CD8-positive, alpha-beta memory T cell (primary cell): ENCODE data around the gene OR51G2. TPM values are rescaled to one million over a fixed set of nuclear protein-coding genes. Genes with fewer than 3 reads are reported as not detected.

ENCODE experiments used
- CTCF ChIA-PET: fragments of 350-600 bp; sonication (Branson Sonifier 250); formaldehyde crosslinking; loops from one replicate; lab custom pipeline; 2021; ENCODE audit warnings: antibody characterized with exemption; lab: Charles Lee
- POLR2A ChIA-PET: fragments of 350-600 bp; sonication (Branson Sonifier 250); formaldehyde crosslinking; loops from one replicate; lab custom pipeline; 2021; ENCODE audit warnings: antibody characterized with exemption; lab: Charles Lee
- DNase-seq, 5 donors: peaks; one replicate each; pipeline versions ENCODE4 v3.0.0 to v3.0.0-alpha.2; 2020 to 2022; ENCODE audit warnings: mixed read lengths in 1 of 5
- H3K27ac ChIP-seq: one replicate; pipeline ENCODE4 v1.7.0; 2013; ENCODE audit warnings: low read depth, mild to moderate bottlenecking, low read length, moderate library complexity
- H3K27me3 ChIP-seq: 2 replicates; pipeline ENCODE4 v1.7.0; 2013; ENCODE audit warnings: low read length, mild to moderate bottlenecking; ENCODE audit not compliant: insufficient read depth, poor library complexity, severe bottlenecking
- H3K36me3 ChIP-seq: 2 replicates; pipeline ENCODE4 v1.7.0; 2013; ENCODE audit warnings: mild to moderate bottlenecking, low read length, moderate library complexity; ENCODE audit not compliant: insufficient read depth
- H3K4me1 ChIP-seq: 2 replicates; pipeline ENCODE4 v1.7.0; 2013; ENCODE audit warnings: mild to moderate bottlenecking, low read length, moderate library complexity; ENCODE audit not compliant: insufficient read depth
- H3K4me3 ChIP-seq: 2 replicates; pipeline ENCODE4 v1.7.0; 2013; ENCODE audit warnings: mild to moderate bottlenecking, low read length
- H3K9me3 ChIP-seq: 2 replicates; pipeline ENCODE4 v1.7.0; 2013; ENCODE audit warnings: mild to moderate bottlenecking, low read length
- H3K27ac Mint-ChIP-seq, 8 donors: one replicate each; pipeline ENCODE4 v1.8.0; 2020 to 2021; ENCODE audit warnings: mixed read lengths in 8 of 8, mild to moderate bottlenecking in 6 of 8, inconsistent platforms in 3 of 8, moderate library complexity in 3 of 8
- H3K27me3 Mint-ChIP-seq, 2 donors: one replicate each; pipeline ENCODE4 v1.8.0; 2020 to 2021; ENCODE audit warnings: mixed read lengths in 2 of 2, mild to moderate bottlenecking in 1 of 2, moderate library complexity in 1 of 2
- H3K36me3 Mint-ChIP-seq, 3 donors: one replicate each; pipeline ENCODE4 v1.8.0; 2020 to 2021; ENCODE audit warnings: mixed read lengths in 3 of 3, inconsistent platforms in 1 of 3, mild to moderate bottlenecking in 1 of 3
- H3K4me1 Mint-ChIP-seq, 3 donors: one replicate each; pipeline ENCODE4 v1.8.0; 2020 to 2021; ENCODE audit warnings: mixed read lengths in 3 of 3, inconsistent platforms in 1 of 3, mild to moderate bottlenecking in 1 of 3
- H3K4me3 Mint-ChIP-seq, 7 donors: one replicate each; pipeline ENCODE4 v1.8.0; 2020 to 2021; ENCODE audit warnings: mixed read lengths in 7 of 7, mild to moderate bottlenecking in 6 of 7, moderate library complexity in 4 of 7, inconsistent platforms in 2 of 7
- H3K9me3 Mint-ChIP-seq, 5 donors: one replicate each; pipeline ENCODE4 v1.8.0; 2020 to 2022; ENCODE audit warnings: mixed read lengths in 5 of 5, mild to moderate bottlenecking in 3 of 5, moderate library complexity in 2 of 5, inconsistent platforms in 1 of 5
- polyA plus RNA-seq: library from polyadenylated mRNA; unstranded; fragments of 300-500 nt; fragmentation: Illumina TruSeq; gene quantifications from one replicate; pipeline ENCODE4 v1.2.3, GENCODE V29; 2021
- total RNA-seq, 2 experiments: library from RNA; stranded (reverse); gene quantifications; one replicate each; pipeline ENCODE4 v1.2.3, GENCODE V29; 2021

OR51G2 gene
- total and polyA plus RNA-seq, 3 experiments from 2014 or later: not detected

GRCh38 chr11:4887591-4887990 lies 31.6 kb downstream of the OR51G2 start:
- CTCF ChIA-PET: no interaction called here
- Mint-ChIP-seq H3K36me3 (no peaks in the 10 kb centered on the region), H3K27ac (no peak overlapping the region), H3K27me3 (no peaks in the 10 kb centered on the region), H3K4me1 (no peaks in the 10 kb centered on the region), H3K4me3 (no peak overlapping the region), H3K9me3 (peaks cover 0 to 5% (median 0%) of the 10 kb centered on the region in 5 donors)
- H3K4me3 ChIP-seq: no peak overlapping the region
- no peaks in the 10 kb centered on the region for H3K9me3 ChIP-seq
- POLR2A ChIA-PET: no interaction called here
- no peak for DNase-seq
- no peaks in the 10 kb centered on the region for H3K27me3 ChIP-seq
- no peak overlapping the region for H3K27ac ChIP-seq
- H3K4me1 ChIP-seq: no peaks in the 10 kb centered on the region
- no peaks in the 10 kb centered on the region for H3K36me3 ChIP-seq

- no peaks in the 10 kb centered on the region for H3K27me3 ChIP-seq
- peaks cover 0 to 5% (median 0%) of the 10 kb centered on the region in 5 donors for H3K9me3 Mint-ChIP-seq
- H3K4me1 Mint-ChIP-seq: no peaks in the 10 kb centered on the region
- POLR2A ChIA-PET: no interaction called here
- H3K27ac Mint-ChIP-seq: no peak overlapping the region
- H3K9me3 ChIP-seq: no peaks in the 10 kb centered on the region
- no peaks in the 10 kb centered on the region for H3K36me3 ChIP-seq
- H3K4me3 ChIP-seq: no peak overlapping the region
- CTCF ChIA-PET: no interaction called here
- no peaks in the 10 kb centered on the region for H3K36me3 Mint-ChIP-seq
- no peaks in the 10 kb centered on the region for H3K27me3 Mint-ChIP-seq
- no peak overlapping the region for H3K27ac ChIP-seq
- H3K4me3 Mint-ChIP-seq: no peak overlapping the region
- DNase-seq: no peak
- no peaks in the 10 kb centered on the region for H3K4me1 ChIP-seq
Measured at GRCh38 chr11:4886186-4886585, 33.0 kb downstream of the OR51G2 start.

DNA sequence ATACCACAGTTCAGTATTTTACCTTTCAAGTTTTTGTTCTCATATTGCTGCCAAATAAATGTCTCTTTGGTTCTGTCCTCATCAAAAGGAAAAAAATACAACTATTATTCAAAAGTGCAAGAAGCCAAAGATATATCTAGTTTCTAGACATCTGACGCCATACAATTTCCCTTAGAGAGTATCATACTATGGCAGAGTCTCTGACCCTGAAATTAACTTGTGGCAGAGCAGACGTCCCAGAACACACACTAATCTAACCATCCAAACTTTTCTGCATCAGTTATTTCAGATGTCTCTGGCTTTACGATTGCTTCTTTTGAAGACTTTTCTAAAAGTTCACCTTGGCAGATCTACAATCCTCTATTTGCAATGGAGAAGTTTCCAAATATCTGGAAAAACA lies 34.8 kb downstream of the OR51G2 start:
- H3K27me3 ChIP-seq: no peaks in the 10 kb centered on the region
- H3K4me1 ChIP-seq: no peaks in the 10 kb centered on the region
- H3K4me3 ChIP-seq: no peak overlapping the region
- no peaks in the 10 kb centered on the region for H3K27me3 Mint-ChIP-seq
- H3K36me3 ChIP-seq: no peaks in the 10 kb centered on the region
- no peaks in the 10 kb centered on the region for H3K9me3 ChIP-seq
- H3K27ac Mint-ChIP-seq: no peak overlapping the region
- no peak overlapping the region for H3K27ac ChIP-seq
- CTCF ChIA-PET: no interaction called here
- no peaks in the 10 kb centered on the region for H3K36me3 Mint-ChIP-seq
- no peak overlapping the region for H3K4me3 Mint-ChIP-seq
- no peaks in the 10 kb centered on the region for H3K9me3 Mint-ChIP-seq
- POLR2A ChIA-PET: no interaction called here
- H3K4me1 Mint-ChIP-seq: no peaks in the 10 kb centered on the region
- DNase-seq: no peak

GRCh38 chr11:4882543-4882942 lies 36.6 kb downstream of the OR51G2 start:
- Mint-ChIP-seq H3K27me3 (no peaks in the 10 kb centered on the region), H3K36me3 (no peaks in the 10 kb centered on the region), H3K9me3 (no peaks in the 10 kb centered on the region), H3K27ac (no peak overlapping the region), H3K4me1 (no peaks in the 10 kb centered on the region), H3K4me3 (no peak overlapping the region)
- Histone ChIP-seq H3K36me3 (no peaks in the 10 kb centered on the region), H3K27me3 (no peaks in the 10 kb centered on the region), H3K4me1 (no peaks in the 10 kb centered on the region), H3K27ac (peak overlapping the region; percentile 14), H3K4me3 (no peak overlapping the region), H3K9me3 (no peaks in the 10 kb centered on the region)
- DNase-seq: no peak
- ChIA-PET POLR2A (no interaction called here), CTCF (no interaction called here)

DNA sequence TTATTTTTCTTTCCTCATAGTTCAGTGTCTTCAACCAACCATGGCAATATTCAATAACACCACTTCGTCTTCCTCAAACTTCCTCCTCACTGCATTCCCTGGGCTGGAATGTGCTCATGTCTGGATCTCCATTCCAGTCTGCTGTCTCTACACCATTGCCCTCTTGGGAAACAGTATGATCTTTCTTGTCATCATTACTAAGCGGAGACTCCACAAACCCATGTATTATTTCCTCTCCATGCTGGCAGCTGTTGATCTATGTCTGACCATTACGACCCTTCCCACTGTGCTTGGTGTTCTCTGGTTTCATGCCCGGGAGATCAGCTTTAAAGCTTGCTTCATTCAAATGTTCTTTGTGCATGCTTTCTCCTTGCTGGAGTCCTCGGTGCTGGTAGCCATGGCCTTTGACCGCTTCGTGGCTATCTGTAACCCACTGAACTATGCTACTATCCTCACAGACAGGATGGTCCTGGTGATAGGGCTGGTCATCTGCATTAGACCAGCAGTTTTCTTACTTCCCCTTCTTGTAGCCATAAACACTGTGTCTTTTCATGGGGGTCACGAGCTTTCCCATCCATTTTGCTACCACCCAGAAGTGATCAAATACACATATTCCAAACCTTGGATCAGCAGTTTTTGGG lies 37.2 kb downstream of the OR51G2 start, which contains the start of gene OR51T1:
OR51T1 (plus strand) TSS at position 41 of the 641 bp plus-strand sequence; CDS start at position 41, 0 bp downstream.
- Mint-ChIP-seq H3K4me1 (no peaks in the 10 kb centered on the region), H3K36me3 (no peaks in the 10 kb centered on the region), H3K27ac (peak within 1 kb of the TSS in 1 of 8 donors; percentile 7), H3K27me3 (no peaks in the 10 kb centered on the region), H3K9me3 (peaks cover 0 to 1% (median 0%) of the 10 kb centered on the region in 5 donors), H3K4me3 (no peak within 1 kb of the TSS)
- peak within 1 kb of the TSS; percentile 14 for H3K27ac ChIP-seq
- H3K4me3 ChIP-seq: no peak within 1 kb of the TSS
- no peak for DNase-seq
- CTCF ChIA-PET: no interaction called here
- H3K4me1 ChIP-seq: no peaks in the 10 kb centered on the region
- H3K36me3 ChIP-seq: no peaks in the 10 kb centered on the region
- POLR2A ChIA-PET: no interaction called here
- no peaks in the 10 kb centered on the region for H3K27me3 ChIP-seq
- H3K9me3 ChIP-seq: no peaks in the 10 kb centered on the region

DNA sequence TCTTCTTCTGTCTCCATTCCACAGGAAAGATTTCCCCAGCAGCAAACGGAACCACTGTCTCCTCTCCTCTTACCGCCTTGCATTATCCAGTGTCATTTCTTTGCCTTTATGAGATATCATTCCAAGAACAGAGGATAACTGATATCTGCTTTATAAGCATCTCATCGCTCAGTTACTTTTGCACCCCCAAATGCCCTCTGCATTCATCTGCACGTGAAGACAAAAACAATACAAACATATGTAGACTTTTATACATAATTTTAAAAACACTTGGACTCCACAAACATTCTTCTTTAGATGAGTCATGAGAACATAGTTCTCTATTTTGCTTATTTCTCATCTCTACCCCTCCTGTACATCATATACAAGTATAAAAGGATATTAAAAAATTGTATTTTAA lies 38.0 kb downstream of the OR51G2 start:
- Histone ChIP-seq H3K27me3 (no peaks in the 10 kb centered on the region), H3K4me3 (no peak overlapping the region), H3K36me3 (no peaks in the 10 kb centered on the region), H3K9me3 (no peaks in the 10 kb centered on the region), H3K4me1 (no peaks in the 10 kb centered on the region), H3K27ac (no peak overlapping the region)
- peaks cover 0 to 2% (median 0%) of the 10 kb centered on the region in 3 donors for H3K36me3 Mint-ChIP-seq
- H3K27ac Mint-ChIP-seq: no peak overlapping the region
- ChIA-PET POLR2A (no interaction called here), CTCF (no interaction called here)
- H3K9me3 Mint-ChIP-seq: peaks cover 0 to 3% (median 0%) of the 10 kb centered on the region in 5 donors
- H3K4me3 Mint-ChIP-seq: no peak overlapping the region
- H3K4me1 Mint-ChIP-seq: no peaks in the 10 kb centered on the region
- no peaks in the 10 kb centered on the region for H3K27me3 Mint-ChIP-seq
- no peak for DNase-seq

DNA sequence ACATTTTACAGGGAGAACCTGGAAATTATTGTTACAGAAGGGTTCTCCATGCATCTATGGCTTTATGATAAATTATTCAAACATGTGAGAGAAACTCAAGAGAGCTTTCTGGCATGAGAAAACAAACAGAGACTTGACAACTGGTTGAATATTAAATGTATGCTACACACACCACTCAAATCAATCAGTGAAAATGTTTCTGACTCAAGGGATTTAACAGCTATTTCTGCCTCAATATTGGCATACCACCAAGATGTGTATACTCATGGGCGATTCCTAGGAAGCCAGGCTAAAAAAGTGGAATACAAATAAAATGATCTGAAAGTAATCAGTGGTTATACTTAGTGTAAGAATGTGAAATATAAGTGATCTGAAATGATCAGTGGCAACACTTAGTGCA lies 53.3 kb downstream of the OR51G2 start:
- Histone ChIP-seq H3K36me3 (no peaks in the 10 kb centered on the region), H3K27me3 (no peaks in the 10 kb centered on the region), H3K4me3 (no peak overlapping the region), H3K4me1 (no peaks in the 10 kb centered on the region), H3K9me3 (no peaks in the 10 kb centered on the region), H3K27ac (no peak overlapping the region)
- ChIA-PET CTCF (no interaction called here), POLR2A (no interaction called here)
- Mint-ChIP-seq H3K9me3 (peaks cover 0 to 6% (median 0%) of the 10 kb centered on the region in 5 donors), H3K36me3 (no peaks in the 10 kb centered on the region), H3K27me3 (peaks cover 2 to 4% of the 10 kb centered on the region in 2 donors), H3K27ac (no peak overlapping the region), H3K4me3 (no peak overlapping the region), H3K4me1 (no peaks in the 10 kb centered on the region)
- no peak for DNase-seq

DNA sequence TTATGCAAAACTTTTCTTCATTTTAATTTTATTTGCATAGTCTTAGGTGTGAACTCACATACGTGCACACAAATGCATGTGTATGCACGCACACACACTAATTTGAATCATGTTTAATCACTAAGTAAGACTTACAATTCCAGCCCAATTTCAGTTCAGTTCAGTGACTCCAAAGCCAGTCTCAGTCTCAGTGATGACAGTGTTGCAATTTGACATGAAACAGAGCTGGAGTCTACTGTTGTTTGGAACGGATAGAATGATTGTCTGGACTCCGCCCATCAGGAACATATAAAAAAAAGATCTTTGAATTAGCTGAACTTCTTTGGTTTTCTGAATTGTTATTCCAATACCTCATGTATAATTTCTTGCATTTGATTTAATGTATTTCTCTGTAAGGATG lies 55.3 kb downstream of the OR51G2 start:
- peaks cover 0 to 4% of the 10 kb centered on the region in 2 donors for H3K27me3 Mint-ChIP-seq
- Histone ChIP-seq H3K36me3 (no peaks in the 10 kb centered on the region), H3K27ac (no peak overlapping the region), H3K27me3 (no peaks in the 10 kb centered on the region), H3K4me3 (no peak overlapping the region), H3K9me3 (no peaks in the 10 kb centered on the region), H3K4me1 (no peaks in the 10 kb centered on the region)
- H3K4me1 Mint-ChIP-seq: no peaks in the 10 kb centered on the region
- H3K36me3 Mint-ChIP-seq: no peaks in the 10 kb centered on the region
- H3K4me3 Mint-ChIP-seq: no peak overlapping the region
- DNase-seq: no peak
- POLR2A ChIA-PET: no interaction called here
- CTCF ChIA-PET: no interaction called here
- H3K27ac Mint-ChIP-seq: no peak overlapping the region
- peaks cover 0 to 6% (median 0%) of the 10 kb centered on the region in 5 donors for H3K9me3 Mint-ChIP-seq
